Mucosa of rectum (tissue), 2 donors: ENCODE results near the gene DNAH6.

Source experiments
- H3K27ac ChIP-seq, 2 donors: one replicate each; pipeline ENCODE4 v1.7.0; 2013; ENCODE audit warnings: inconsistent platforms in 2 of 2, low read depth in 2 of 2, low read length in 2 of 2
- H3K27me3 ChIP-seq, 2 donors: one replicate each; pipeline ENCODE4 v1.7.0; 2013; ENCODE audit warnings: low read length in 2 of 2; ENCODE audit not compliant: control insufficient read depth in 2 of 2, insufficient read depth in 2 of 2
- H3K36me3 ChIP-seq, 2 donors: one replicate each; pipeline ENCODE4 v1.7.0; 2013; ENCODE audit warnings: low read length in 2 of 2; ENCODE audit not compliant: control insufficient read depth in 2 of 2, insufficient read depth in 2 of 2
- H3K4me1 ChIP-seq, 2 donors: one replicate each; pipeline ENCODE4 v1.7.0; 2013; ENCODE audit warnings: low read length in 2 of 2, mild to moderate bottlenecking in 1 of 2; ENCODE audit not compliant: control insufficient read depth in 2 of 2, insufficient read depth in 2 of 2
- H3K4me3 ChIP-seq, 2 donors: one replicate each; pipeline ENCODE4 v1.7.0; 2013; ENCODE audit warnings: low read length in 2 of 2
- H3K9ac ChIP-seq, 2 donors: one replicate each; pipeline ENCODE4 v1.7.0; 2013; ENCODE audit warnings: low read length in 2 of 2, low read depth in 1 of 2, mild to moderate bottlenecking in 1 of 2
- H3K9me3 ChIP-seq, 2 donors: one replicate each; pipeline ENCODE4 v1.7.0; 2013; ENCODE audit warnings: low read length in 2 of 2; ENCODE audit not compliant: control insufficient read depth in 2 of 2
- donor health status: healthy.
- donor health status: Normal muscosa, but diverticular disease.

The DNAH6 gene

DNA sequence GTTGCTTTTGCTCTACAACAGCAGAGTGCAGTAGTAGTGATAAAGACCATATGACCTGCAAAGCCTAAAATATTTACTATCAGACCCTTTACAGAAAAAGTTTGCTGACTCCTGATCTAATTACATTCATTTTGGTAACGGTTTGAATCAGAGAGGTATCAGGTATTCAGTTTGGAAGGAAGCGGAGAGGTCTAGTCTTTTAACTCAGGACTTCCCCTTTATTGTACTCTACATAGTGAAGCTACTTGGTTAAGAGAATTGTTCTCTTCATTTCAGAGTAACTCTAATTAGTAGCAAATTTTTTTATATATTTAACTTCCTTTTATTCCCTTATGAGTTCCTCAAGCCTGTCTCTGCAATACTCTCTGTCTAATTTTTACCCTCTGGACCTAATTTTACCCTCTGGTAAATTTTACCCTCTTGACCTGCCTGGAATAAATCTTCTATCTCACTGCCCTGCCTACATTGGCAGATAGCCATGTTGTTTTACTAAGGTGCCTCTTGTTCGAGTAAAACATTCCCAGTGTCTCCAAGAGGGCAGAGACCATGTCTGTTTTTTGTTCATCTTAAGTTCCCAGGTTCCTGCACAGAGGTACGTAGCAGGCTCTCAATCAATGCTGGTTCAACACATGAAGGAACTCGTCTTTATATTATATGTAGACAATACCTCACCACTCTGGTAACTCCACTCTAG is 170.6 kb downstream of the DNAH6 start:
- H3K9ac ChIP-seq = no peak overlapping the region
- H3K27me3 ChIP-seq = no peaks in the 10 kb centered on the region
- no peaks in the 10 kb centered on the region for H3K36me3 ChIP-seq
- H3K4me1 ChIP-seq = peaks cover 3 to 6% of the 10 kb centered on the region in 2 donors
- no peaks in the 10 kb centered on the region for H3K9me3 ChIP-seq
- H3K4me3 ChIP-seq = peak overlapping the region in 1 of 2 donors; percentile 15
- no peak overlapping the region for H3K27ac ChIP-seq

DNA sequence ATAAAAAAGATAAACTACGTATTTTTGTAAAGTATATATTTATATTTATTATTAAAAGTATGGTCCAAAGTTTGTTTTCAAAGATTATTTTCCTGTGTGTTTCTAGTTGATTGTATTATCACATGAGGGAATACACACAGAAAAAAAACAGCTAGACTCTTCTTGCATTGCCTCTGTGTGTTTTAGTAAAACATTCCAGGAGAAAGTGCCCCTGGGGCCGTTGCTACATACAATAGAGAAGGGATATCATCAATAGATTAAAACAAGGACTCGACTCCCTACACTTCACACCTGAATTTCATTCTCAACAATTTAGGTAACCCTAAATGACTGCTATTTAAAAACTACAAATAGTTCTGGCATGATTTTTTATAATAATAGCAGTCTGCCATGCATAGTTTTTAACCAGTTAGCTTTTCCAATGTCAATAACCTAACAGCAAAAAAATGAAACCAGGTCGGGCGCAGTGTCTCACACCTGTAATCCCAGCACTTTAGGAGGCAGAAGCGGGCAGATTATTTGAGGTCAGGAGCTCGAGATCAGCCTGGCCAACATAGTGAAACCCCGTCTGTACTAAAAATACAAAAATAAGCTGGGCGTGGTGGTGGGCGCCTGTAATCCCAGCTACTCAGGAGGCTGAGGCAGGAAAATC is 171.3 kb downstream of the DNAH6 start:
- H3K27ac ChIP-seq = no peak overlapping the region
- H3K4me3 ChIP-seq = no peak overlapping the region
- H3K27me3 ChIP-seq = no peaks in the 10 kb centered on the region

DNA sequence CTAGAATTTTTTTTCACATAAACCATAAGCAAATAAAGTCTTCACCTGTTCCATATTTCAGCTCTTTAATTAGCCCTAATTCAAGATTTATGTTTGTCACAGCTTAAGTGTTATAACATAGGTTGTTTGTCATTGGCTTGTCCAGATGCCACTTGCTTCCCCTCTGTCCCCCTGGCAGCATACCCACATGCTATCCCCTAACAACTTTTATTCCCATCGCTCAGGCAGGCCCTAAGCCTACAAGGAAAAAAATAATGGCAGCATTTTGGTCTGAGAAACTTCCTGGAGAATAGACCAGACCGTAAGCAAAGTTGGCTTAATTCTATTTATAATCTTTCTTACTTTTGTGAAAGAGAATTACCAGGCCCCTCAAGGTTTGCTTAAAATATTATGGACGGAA is 173.9 kb downstream of the DNAH6 start:
- H3K4me1 ChIP-seq = peaks cover 12% of the 10 kb centered on the region in 2 donors
- H3K9me3 ChIP-seq = no peaks in the 10 kb centered on the region
- no peak overlapping the region for H3K4me3 ChIP-seq
- H3K27me3 ChIP-seq = no peaks in the 10 kb centered on the region
- H3K36me3 ChIP-seq = no peaks in the 10 kb centered on the region
- H3K27ac ChIP-seq = peak overlapping the region in 1 of 2 donors; percentile 30
- H3K9ac ChIP-seq = no peak overlapping the region

More for the DNA sequence above, 171.3 kb downstream of the DNAH6 start:
- no peak overlapping the region for H3K9ac ChIP-seq
- no peaks in the 10 kb centered on the region for H3K9me3 ChIP-seq
- H3K4me1 ChIP-seq = peaks cover 3 to 6% of the 10 kb centered on the region in 2 donors
- no peaks in the 10 kb centered on the region for H3K36me3 ChIP-seq

DNA sequence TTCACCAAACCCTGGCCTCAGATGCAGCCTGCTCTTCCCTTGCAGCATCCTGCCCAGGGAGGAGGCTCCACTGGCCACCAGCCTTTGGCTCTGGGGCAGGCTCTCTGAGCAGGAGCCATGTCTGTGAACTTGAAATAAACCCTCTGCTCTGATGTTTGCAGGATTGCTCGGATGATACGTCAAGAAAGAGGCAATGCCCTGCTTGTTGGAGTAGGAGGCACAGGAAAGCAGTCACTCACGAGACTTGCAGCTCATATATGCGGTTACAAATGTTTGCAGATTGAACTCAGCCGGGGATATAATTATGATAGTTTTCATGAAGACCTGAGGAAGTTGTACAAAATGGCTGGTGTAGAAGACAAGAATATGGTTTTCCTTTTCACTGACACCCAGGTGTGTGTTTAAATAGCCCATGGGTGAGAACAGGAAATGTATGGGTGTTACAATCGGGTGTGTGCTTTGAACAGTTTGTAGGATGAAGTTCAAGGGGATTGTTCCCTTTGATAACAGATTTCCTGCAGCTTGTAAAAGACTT is 177.9 kb downstream of the DNAH6 start:
- peak overlapping the region; percentile 90 to 93 for H3K27ac ChIP-seq
- peaks cover 6 to 15% of the 10 kb centered on the region in 2 donors for H3K4me1 ChIP-seq
- H3K9me3 ChIP-seq = no peaks in the 10 kb centered on the region
- peak overlapping the region; percentile 34 to 46 for H3K9ac ChIP-seq
- no peaks in the 10 kb centered on the region for H3K27me3 ChIP-seq
- H3K4me3 ChIP-seq = peak overlapping the region; percentile 5 to 27
- H3K36me3 ChIP-seq = no peaks in the 10 kb centered on the region

- H3K9me3 ChIP-seq = no peaks in the 10 kb centered on the region
- H3K4me1 ChIP-seq = peaks cover 6 to 15% of the 10 kb centered on the region in 2 donors
- no peak overlapping the region for H3K9ac ChIP-seq
- no peak overlapping the region for H3K4me3 ChIP-seq
- no peaks in the 10 kb centered on the region for H3K27me3 ChIP-seq
- H3K27ac ChIP-seq = no peak overlapping the region
- H3K36me3 ChIP-seq = no peaks in the 10 kb centered on the region
Measured at GRCh38 chr2:84697895-84698294, 181.6 kb downstream of the DNAH6 start.

GRCh38 chr2:84700006-84700405 is 183.7 kb downstream of the DNAH6 start:
- Histone ChIP-seq H3K36me3 (no peaks in the 10 kb centered on the region), H3K27ac (no peak overlapping the region), H3K9ac (no peak overlapping the region), H3K27me3 (no peaks in the 10 kb centered on the region), H3K9me3 (no peaks in the 10 kb centered on the region), H3K4me3 (no peak overlapping the region), H3K4me1 (peaks cover 2 to 7% of the 10 kb centered on the region in 2 donors)

DNA sequence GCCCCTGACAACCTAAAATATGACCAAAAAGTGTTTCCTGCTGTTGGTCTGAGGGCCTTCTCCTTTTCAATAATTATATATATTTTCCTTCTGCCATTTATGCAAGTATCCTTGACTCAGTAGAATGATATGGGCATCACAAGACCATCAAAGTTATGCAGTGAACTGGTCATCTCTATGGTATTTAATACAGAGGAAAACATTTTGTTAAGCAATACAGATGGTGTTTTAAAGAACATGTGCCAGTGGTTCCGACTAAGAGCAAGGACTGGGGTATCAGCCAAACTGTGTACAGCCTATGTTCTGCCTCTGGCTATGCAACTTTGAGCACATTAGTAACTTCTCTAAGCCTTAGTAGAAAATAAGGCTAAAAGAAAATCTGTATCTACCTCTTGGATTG is 185.6 kb downstream of the DNAH6 start:
- H3K27ac ChIP-seq = no peak overlapping the region
- no peak overlapping the region for H3K9ac ChIP-seq
- H3K36me3 ChIP-seq = no peaks in the 10 kb centered on the region
- H3K27me3 ChIP-seq = no peaks in the 10 kb centered on the region
- no peak overlapping the region for H3K4me3 ChIP-seq
- peaks cover 0 to 5% of the 10 kb centered on the region in 2 donors for H3K4me1 ChIP-seq
- H3K9me3 ChIP-seq = no peaks in the 10 kb centered on the region

DNA sequence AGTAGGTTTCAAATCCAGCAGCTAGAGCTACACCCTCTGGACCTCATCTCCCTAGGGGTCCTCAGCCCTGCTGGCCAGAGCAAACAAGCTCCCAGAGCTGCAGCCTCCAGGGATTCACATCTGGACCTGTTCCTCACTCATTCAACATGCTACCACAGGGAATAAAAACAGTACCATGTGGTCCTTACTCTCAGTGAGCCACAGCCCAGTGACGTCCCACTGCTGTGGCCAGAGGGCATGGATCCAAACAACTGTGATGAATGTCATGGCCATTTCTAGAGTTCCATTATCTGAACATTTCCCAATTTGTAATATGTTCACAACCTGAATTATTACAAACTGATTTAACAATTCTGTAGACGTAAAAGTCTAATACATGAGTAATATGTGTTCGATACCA is 186.6 kb downstream of the DNAH6 start:
- H3K9ac ChIP-seq = no peak overlapping the region
- H3K9me3 ChIP-seq = no peaks in the 10 kb centered on the region
- no peaks in the 10 kb centered on the region for H3K36me3 ChIP-seq
- H3K27me3 ChIP-seq = no peaks in the 10 kb centered on the region
- H3K4me3 ChIP-seq = no peak overlapping the region
- H3K27ac ChIP-seq = no peak overlapping the region
- H3K4me1 ChIP-seq = peaks cover 0 to 5% of the 10 kb centered on the region in 2 donors

DNA sequence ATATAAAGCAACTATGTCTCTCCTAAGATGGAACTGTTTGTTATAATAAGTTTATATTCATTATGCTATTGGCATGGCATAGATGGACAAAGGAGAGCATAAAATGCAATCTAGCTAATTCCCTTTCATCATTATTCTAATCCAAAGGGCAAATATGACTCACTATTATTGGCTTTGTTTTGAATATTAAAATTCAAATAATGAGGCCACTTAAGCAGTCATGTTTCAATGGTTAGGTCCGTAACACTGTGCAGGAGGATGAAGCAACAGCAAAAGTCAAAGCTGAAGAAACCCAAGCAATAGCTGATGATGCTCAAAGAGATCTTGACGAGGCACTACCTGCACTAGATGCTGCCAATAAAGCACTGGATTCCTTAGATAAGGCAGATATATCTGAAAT is 187.5 kb downstream of the DNAH6 start:
- H3K4me3 ChIP-seq = no peak overlapping the region
- H3K27me3 ChIP-seq = no peaks in the 10 kb centered on the region
- no peaks in the 10 kb centered on the region for H3K36me3 ChIP-seq
- no peak overlapping the region for H3K27ac ChIP-seq
- peaks cover 0 to 5% of the 10 kb centered on the region in 2 donors for H3K4me1 ChIP-seq
- H3K9ac ChIP-seq = no peak overlapping the region
- no peaks in the 10 kb centered on the region for H3K9me3 ChIP-seq

DNA sequence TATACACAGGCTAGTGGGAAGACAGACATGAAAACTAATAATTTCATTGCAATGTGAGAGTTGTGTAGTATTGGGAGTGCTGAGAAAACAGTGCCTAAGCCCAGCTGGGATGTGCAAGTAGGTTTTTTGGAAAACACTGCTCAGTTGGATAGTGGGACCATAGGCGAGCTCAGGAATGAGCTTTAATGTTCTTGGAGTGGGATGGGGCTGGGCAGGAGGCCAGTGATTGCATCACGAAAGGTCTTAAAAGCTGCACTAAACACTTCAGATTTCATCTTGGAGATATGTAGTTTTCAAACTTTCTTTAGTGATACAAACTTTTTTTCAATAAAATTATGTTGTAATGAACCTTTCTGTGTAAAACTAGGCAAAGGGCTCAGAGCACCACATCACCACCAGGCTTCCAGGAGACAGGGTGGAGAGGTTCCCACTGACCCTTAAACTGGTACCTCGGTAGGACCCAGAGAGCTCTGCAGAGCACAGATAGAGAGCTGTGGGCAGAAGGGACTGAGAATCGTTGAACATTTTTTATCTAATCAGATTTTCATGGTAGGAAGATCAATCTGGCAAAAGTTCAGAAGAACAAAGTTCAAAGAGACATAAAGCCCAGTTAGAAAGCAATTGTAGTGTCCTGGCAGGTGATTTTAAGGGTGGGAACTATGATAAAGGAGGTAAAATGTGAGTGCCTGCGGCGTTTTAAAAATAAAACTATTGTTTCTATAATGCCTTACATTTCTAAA is 188.4 kb downstream of the DNAH6 start:
- Histone ChIP-seq H3K4me1 (peaks cover 0 to 5% of the 10 kb centered on the region in 2 donors), H3K9me3 (no peaks in the 10 kb centered on the region), H3K36me3 (no peaks in the 10 kb centered on the region), H3K27ac (peak overlapping the region; percentile 15 to 65), H3K9ac (no peak overlapping the region), H3K27me3 (no peaks in the 10 kb centered on the region), H3K4me3 (no peak overlapping the region)
